Right lobe of liver (tissue), 6 donors: ENCODE results near the gene PDE4B. TPM values are rescaled to one million over a fixed set of nuclear protein-coding genes. Genes with fewer than 3 reads are reported as not detected.

Experiments
- ATAC-seq, 4 donors: fragments of 200-7000 bp; cut with Tn5 transposase; one replicate each; pipeline ENCODE4 v1.9.1; 2020; ENCODE audit warnings: mild to moderate bottlenecking in 4 of 4, moderate library complexity in 4 of 4
- DNase-seq, 3 donors: peaks; one replicate each; pipeline ENCODE4 v3.0.0-alpha.2; 2020
- H3K27ac ChIP-seq, 3 donors: fragments of 200-600 bp; one replicate each; pipeline ENCODE4 v1.8.0; 2022
- H3K27me3 ChIP-seq, 2 donors: fragments of 200-600 bp; one replicate each; pipeline ENCODE4 v1.8.0; 2022
- H3K36me3 ChIP-seq, 4 donors: fragments of 200-600 bp; sonication (generic) in 1 of 4; one replicate each; pipeline versions ENCODE4 v1.5.1 to v1.8.0; 2017 to 2022; ENCODE audit warnings: control low read depth in 1 of 4
- H3K4me1 ChIP-seq, 4 donors: fragments of 200-600 bp; sonication (generic) in 1 of 4; one replicate each; pipeline versions ENCODE4 v1.5.1 to v1.8.0; 2017 to 2022; ENCODE audit warnings: control low read depth in 1 of 4
- H3K4me3 ChIP-seq, 3 donors: fragments of 200-600 bp; one replicate each; pipeline ENCODE4 v1.8.0; 2022
- H3K9me3 ChIP-seq, 4 donors: fragments of 200-600 bp; sonication (generic) in 1 of 4; one replicate each; pipeline versions ENCODE4 v1.5.1 to v1.8.0; 2017 to 2022; ENCODE audit warnings: control low read depth in 1 of 4
- CTCF ChIP-seq, 4 donors: fragments of 200-600 bp in 3 of 4; fragments of 450-650 bp in 1 of 4; IDR thresholded peaks; one replicate each; pipeline versions ENCODE4 v1.5.1 to v1.8.0; 2016 to 2022; ENCODE audit warnings: antibody characterized with exemption in 4 of 4, mild to moderate bottlenecking in 2 of 4
- POLR2A ChIP-seq: fragments of 450-650 bp; IDR thresholded peaks from one replicate; pipeline ENCODE4 v1.6.1; 2017; ENCODE audit warnings: antibody characterized with exemption, mild to moderate bottlenecking
- WGBS: methylation state at CpG from one replicate; pipeline ENCODE4 v1.1.6; 2018; ENCODE audit warnings: low coverage, low lambda C conversion rate; ENCODE audit not compliant: insufficient coverage; ENCODE audit errors: missing lambda C conversion rate; 5-methylcytosine and 5-hydroxymethylcytosine counted together
- intact Hi-C, 2 donors: fragments of 100-400 bp; cut with DNase I; formaldehyde crosslinking; loops; one replicate each; pipeline versions ENCODE4 v1.11.2 to v1.14.1; 2022
- total RNA-seq, 6 experiments: library from RNA; depleted of rRNA in 2 of 6; stranded (reverse); fragments of >200 nt in 2 of 6; fragmentation: NEBNext Ultra II Directional in 3 of 6; extraction: Animal tissue kit (Norgen Biotek cat#: 25700) in 3 of 6; gene quantifications; one replicate each; pipeline versions ENCODE4 v1.1.0 to v1.2.4, GENCODE V29; 2016 to 2023
- donor health status: DM: no; HTN: yes; CAD: no.
- donor health status: DM: no; HTN: no; CAD: no.
- donor health status: DM: no; HTN: no; CAD: no.
- donor health status: DM: no; HTN: yes; CAD: no.
- donor health status: DM: no; HTN: yes; CAD: no.

PDE4B gene
- total RNA-seq, 6 experiments from 2014 or later: 1.4 to 6.4 (median 2.4) TPM

GRCh38 chr1:66332548-66332901, 539.8 kb downstream of the PDE4B start:
- no peaks in the 10 kb centered on the region for H3K9me3 ChIP-seq
- H3K27me3 ChIP-seq: no peaks in the 10 kb centered on the region
- TF ChIP-seq CTCF (IDR thresholded peaks at IDR 0.05) (peak in 1 of 4 donors; percentile 1), POLR2A (no peak)
- H3K4me1 ChIP-seq: no peaks in the 10 kb centered on the region
- peak overlapping the region; percentile 37 to 52 (median 50) for H3K4me3 ChIP-seq
- H3K27ac ChIP-seq: peak overlapping the region; percentile 52 to 82 (median 63)
- intact Hi-C loops: no loop called here
- no peaks in the 10 kb centered on the region for H3K36me3 ChIP-seq
- WGBS: 2% methylated on average over 2 of the region's 2 CpGs
- DNase-seq: no peak
- peak; percentile 1 to 17 (median 10) for ATAC-seq

GRCh38 chr1:66333466-66334199, 540.9 kb downstream of the PDE4B start:
- ATAC-seq: peak; percentile 18 to 54 (median 34)
- peak in 1 of 3 donors; percentile 51 for DNase-seq
- no peaks in the 10 kb centered on the region for H3K4me1 ChIP-seq

GRCh38 chr1:66334318-66334717, 541.6 kb downstream of the PDE4B start:
- peak overlapping the region; percentile 52 to 82 (median 63) for H3K27ac ChIP-seq
- no peaks in the 10 kb centered on the region for H3K36me3 ChIP-seq
- TF ChIP-seq CTCF (IDR thresholded peaks at IDR 0.05): no peak
- TF ChIP-seq POLR2A: no peak
- DNase-seq (no peak), ATAC-seq (peak in 3 of 4 donors; percentile 8 to 44 (median 12))
- intact Hi-C loops: no loop called here
- H3K4me3 ChIP-seq: peak overlapping the region; percentile 13 to 52 (median 50)
- no peaks in the 10 kb centered on the region for H3K9me3 ChIP-seq
- no peaks in the 10 kb centered on the region for H3K27me3 ChIP-seq
- WGBS: 27% methylated on average over 2 of the region's 2 CpGs
- no peaks in the 10 kb centered on the region for H3K4me1 ChIP-seq

More at GRCh38 chr1:66333466-66334199, 540.9 kb downstream of the PDE4B start:
- peak overlapping the region; percentile 52 to 82 (median 63) for H3K27ac ChIP-seq
- no peaks in the 10 kb centered on the region for H3K36me3 ChIP-seq
- TF ChIP-seq POLR2A (peak; percentile 11), CTCF (IDR thresholded peaks at IDR 0.05) (no peak)
- intact Hi-C loops: no loop called here
- WGBS: 16% methylated on average over 4 of the region's 4 CpGs
- H3K27me3 ChIP-seq: no peaks in the 10 kb centered on the region
- no peaks in the 10 kb centered on the region for H3K9me3 ChIP-seq
- H3K4me3 ChIP-seq: peak overlapping the region; percentile 37 to 52 (median 50)

GRCh38 chr1:66335125-66335524, 542.4 kb downstream of the PDE4B start:
- no peaks in the 10 kb centered on the region for H3K27me3 ChIP-seq
- DNase-seq: no peak
- WGBS: 61% methylated on average over 2 of the region's 2 CpGs
- TF ChIP-seq CTCF (IDR thresholded peaks at IDR 0.05) (no peak), POLR2A (no peak)
- H3K36me3 ChIP-seq: no peaks in the 10 kb centered on the region
- no peaks in the 10 kb centered on the region for H3K4me1 ChIP-seq
- ATAC-seq: no peak
- H3K4me3 ChIP-seq: peak overlapping the region in 1 of 3 donors; percentile 13
- H3K9me3 ChIP-seq: no peaks in the 10 kb centered on the region
- intact Hi-C loops: no loop called here
- H3K27ac ChIP-seq: peak overlapping the region; percentile 52 to 82 (median 63)
